ENCODE measurements around the gene CELF1.

DNA sequence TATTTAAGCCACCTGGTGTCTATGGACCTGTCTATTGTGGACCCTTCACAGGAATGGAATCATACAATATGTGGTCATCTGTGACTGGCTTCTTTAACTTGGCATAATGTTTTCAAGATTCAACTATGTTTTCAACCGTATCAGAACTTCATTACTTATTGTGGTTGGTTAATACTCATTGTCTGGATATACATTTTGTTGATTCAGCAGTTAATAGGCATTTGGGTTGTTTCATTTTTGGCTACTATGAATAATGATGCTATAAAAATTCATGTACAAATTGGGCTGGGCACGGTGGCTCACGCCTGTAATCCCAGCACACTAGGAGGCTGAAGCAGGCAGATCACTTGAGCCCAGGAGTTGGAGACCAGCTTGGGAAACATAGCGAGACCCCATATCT, 101.5 kb downstream of the CELF1 start:
- TF ChIP-seq CTCF (conservative IDR thresholded peaks at IDR 0.05 in 1 of 2, IDR thresholded peaks at IDR 0.05 in 1 of 2; ENCODE audit: extremely low read depth in 1 of 2, insufficient read depth in 1 of 2, low read depth in 1 of 2, low read length in 2 of 2) (no peak), EZH2 (IDR thresholded peaks at IDR 0.05; ENCODE audit: borderline replicate concordance, low read length) (no peak)

Data from mammary epithelial cell (primary cell).